Measurements from ENCODE around the gene MORN1. TPM values are rescaled to one million over a fixed set of nuclear protein-coding genes. Genes with fewer than 3 reads are reported as not detected.
A peak's percentile ranks its signal among the peaks of the same experiment; 100 is the strongest.

Gene MORN1
- total and polyA plus RNA-seq, 9 of the 15 experiments (the other 6 are each of a cell fraction or from before 2014, with no cell fraction given), result 0.24 to 9.3 (median 4.2) TPM

DNA sequence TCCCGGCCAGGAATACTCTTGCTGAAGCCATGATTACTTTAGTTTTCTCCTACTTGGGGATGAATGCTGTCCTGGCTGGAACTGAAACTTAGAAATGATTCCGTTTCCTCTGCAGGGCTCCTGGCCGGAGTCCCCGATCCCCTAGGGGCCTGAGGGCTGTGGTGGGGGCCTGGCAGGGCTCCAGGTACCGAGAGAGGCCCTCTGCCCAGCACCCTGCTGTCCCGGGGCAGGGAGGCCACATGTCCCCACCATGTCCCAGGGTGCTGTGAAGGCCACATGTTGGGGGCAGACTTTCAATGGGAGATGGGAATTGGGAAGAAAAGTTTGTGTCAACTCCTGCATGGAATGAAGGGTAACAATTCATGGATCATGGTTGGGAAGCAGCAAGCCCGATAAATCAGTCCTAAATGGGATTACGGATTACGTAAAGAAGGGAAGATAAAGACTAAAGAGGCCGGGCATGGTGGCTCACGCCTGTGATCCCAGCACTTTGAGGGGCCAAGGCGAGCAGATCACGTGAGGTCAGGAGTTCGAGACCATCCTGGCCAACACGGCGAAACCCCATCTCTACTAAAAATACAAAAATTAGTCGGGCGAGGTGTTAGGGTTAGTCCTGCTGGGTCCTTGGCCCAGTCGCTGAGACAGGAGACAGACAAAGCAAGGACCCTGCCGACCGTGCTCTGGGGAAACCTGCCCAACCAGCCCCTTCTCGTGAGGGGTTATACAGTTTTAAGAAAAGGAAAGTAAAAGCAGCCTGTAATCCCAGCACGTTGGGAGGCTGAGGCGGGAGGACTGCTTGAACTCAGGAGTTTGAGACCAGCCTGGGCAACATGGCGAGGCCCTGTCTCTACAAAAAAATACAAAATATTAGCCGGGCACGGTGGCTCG, 37.6 kb downstream of the MORN1 start:
- H3K79me2 ChIP-seq (ENCODE audit: control insufficient read depth, insufficient read depth, low read length), result no peaks in the 10 kb centered on the region
- intact Hi-C loops (cut with micrococcal nuclease), result no loop called here
- no peaks in the 10 kb centered on the region for H3K9me1 ChIP-seq (ENCODE audit: control insufficient read depth, insufficient read depth, low read length)
- H3K9ac ChIP-seq (ENCODE audit: insufficient read depth in 1 of 2, low read depth in 2 of 2, low read length in 2 of 2), result no peak overlapping the region; a peak in 1 of 4 replicates
- no TSS peak for BruUV-seq (replicated peaks)
- H3K9me3 ChIP-seq (replicated peaks; ENCODE audit: control insufficient read depth, insufficient read depth, low read depth, low read length), result no peaks in the 10 kb centered on the region
- peaks cover 88 to 96% of the 10 kb centered on the region in 2 experiments for H3K27me3 ChIP-seq (ENCODE audit: control insufficient read depth in 2 of 2, insufficient read depth in 2 of 2, low read length in 2 of 2)
- ChIA-PET POLR2A (interaction anchor here (0.7 kb wide), 1 partner anchor 369 kb away, joined by 3 read pairs; no protein-coding TSS in a partner anchor), CTCF (ENCODE audit: low intra/inter-chr PET ratio) (no interaction called here)
- no peak for TF ChIP-seq SNIP1 (IDR thresholded peaks at IDR 0.05; ENCODE audit: low read depth)
- TF ChIP-seq MXI1 (IDR thresholded peaks at IDR 0.05; ENCODE audit: low read depth, low read length), result no peak
- TF ChIP-seq HDAC1 (IDR thresholded peaks at IDR 0.05), result no peak
- TF ChIP-seq, protein P1, sequence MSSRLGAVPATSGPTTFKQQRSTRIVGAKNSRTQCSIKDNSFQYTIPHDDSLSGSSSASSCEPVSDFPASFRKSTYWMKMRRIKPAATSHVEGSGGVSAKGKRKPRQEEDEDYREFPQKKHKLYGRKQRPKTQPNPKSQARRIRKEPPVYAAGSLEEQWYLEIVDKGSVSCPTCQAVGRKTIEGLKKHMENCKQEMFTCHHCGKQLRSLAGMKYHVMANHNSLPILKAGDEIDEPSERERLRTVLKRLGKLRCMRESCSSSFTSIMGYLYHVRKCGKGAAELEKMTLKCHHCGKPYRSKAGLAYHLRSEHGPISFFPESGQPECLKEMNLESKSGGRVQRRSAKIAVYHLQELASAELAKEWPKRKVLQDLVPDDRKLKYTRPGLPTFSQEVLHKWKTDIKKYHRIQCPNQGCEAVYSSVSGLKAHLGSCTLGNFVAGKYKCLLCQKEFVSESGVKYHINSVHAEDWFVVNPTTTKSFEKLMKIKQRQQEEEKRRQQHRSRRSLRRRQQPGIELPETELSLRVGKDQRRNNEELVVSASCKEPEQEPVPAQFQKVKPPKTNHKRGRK (tag; IDR thresholded peaks at IDR 0.05), result no peak
- TF ChIP-seq HCFC1 (IDR thresholded peaks at IDR 0.05; ENCODE audit: low read depth, low read length), result no peak
- TF ChIP-seq ZNF12 (CRISPR knock-in tag; IDR thresholded peaks at IDR 0.05), result no peak
- peak; percentile 23; the same call in 1 of the 2 replicates for TF ChIP-seq NFIC (IDR thresholded peaks at IDR 0.05)
- TF ChIP-seq, protein P2, sequence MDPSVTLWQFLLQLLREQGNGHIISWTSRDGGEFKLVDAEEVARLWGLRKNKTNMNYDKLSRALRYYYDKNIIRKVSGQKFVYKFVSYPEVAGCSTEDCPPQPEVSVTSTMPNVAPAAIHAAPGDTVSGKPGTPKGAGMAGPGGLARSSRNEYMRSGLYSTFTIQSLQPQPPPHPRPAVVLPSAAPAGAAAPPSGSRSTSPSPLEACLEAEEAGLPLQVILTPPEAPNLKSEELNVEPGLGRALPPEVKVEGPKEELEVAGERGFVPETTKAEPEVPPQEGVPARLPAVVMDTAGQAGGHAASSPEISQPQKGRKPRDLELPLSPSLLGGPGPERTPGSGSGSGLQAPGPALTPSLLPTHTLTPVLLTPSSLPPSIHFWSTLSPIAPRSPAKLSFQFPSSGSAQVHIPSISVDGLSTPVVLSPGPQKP (CRISPR knock-in tag; IDR thresholded peaks at IDR 0.05), result no peak
- TF ChIP-seq, protein P3, sequence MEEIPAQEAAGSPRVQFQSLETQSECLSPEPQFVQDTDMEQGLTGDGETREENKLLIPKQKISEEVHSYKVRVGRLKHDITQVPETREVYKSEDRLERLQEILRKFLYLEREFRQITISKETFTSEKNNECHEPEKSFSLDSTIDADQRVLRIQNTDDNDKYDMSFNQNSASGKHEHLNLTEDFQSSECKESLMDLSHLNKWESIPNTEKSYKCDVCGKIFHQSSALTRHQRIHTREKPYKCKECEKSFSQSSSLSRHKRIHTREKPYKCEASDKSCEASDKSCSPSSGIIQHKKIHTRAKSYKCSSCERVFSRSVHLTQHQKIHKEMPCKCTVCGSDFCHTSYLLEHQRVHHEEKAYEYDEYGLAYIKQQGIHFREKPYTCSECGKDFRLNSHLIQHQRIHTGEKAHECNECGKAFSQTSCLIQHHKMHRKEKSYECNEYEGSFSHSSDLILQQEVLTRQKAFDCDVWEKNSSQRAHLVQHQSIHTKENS (CRISPR knock-in tag; IDR thresholded peaks at IDR 0.05), result no peak
- in situ Hi-C loops (cut with MboI), result no loop called here
- peaks cover 9% of the 10 kb centered on the region for H4K20me1 ChIP-seq (replicated peaks; ENCODE audit: control insufficient read depth, insufficient read depth, low read length)
- H2AFZ ChIP-seq (ENCODE audit: low read depth, low read length), result no peak overlapping the region
- H3K36me3 ChIP-seq (ENCODE audit: control insufficient read depth, insufficient read depth, low read length), result no peaks in the 10 kb centered on the region
- DNase-seq (ENCODE audit: extremely low read depth in 1 of 4, low spot score in 3 of 4) (no peak), ATAC-seq (no peak), FAIRE-seq (no peak)
- 3% methylated on average over 28 of the region's 28 CpGs for WGBS (ENCODE audit: insufficient coverage, low coverage, missing lambda C conversion rate)
- peaks cover 0 to 37% of the 10 kb centered on the region in 2 experiments; a peak in 1 of 5 replicates for H3K4me1 ChIP-seq (replicated peaks in 1 of 2; ENCODE audit: control insufficient read depth in 2 of 2, insufficient read depth in 2 of 2, low read length in 2 of 2)
- no peak overlapping the region for H3K4me2 ChIP-seq (ENCODE audit: insufficient read depth, low read length)
- no peak overlapping the region for H3K27ac ChIP-seq (ENCODE audit: extremely low read depth, low read depth, low read length)
- H3K4me3 ChIP-seq, result no peak overlapping the region

Data from K562 (cell line).